GM23338 (cell line): ENCODE results near the gene ABCG8. TPM values are rescaled to one million over a fixed set of nuclear protein-coding genes. Genes with fewer than 3 reads are reported as not detected.

Experiments
- ATAC-seq: fragments of 200-7000 bp; cut with Tn5 transposase; 3 replicates; pipeline ENCODE4 v1.9.1; 2020
- DNase-seq: peaks from one replicate; pipeline ENCODE4 v3.0.0-alpha.2; 2015; ENCODE audit warnings: low spot score
- H2AFZ ChIP-seq: fragments of 200-600 bp; sonication (generic); 2 replicates; pipeline ENCODE4 v1.8.0; 2016; ENCODE audit warnings: antibody characterized with exemption, mild to moderate bottlenecking, moderate library complexity
- H3F3A ChIP-seq: fragments of 200-600 bp; sonication (generic); replicated peaks from 2 replicates; pipeline ENCODE4 v1.8.0; 2017; ENCODE audit warnings: antibody characterized with exemption, mixed run types, low read depth
- H3K27ac ChIP-seq: fragments of 200-600 bp; sonication (generic); 2 replicates; pipeline ENCODE4 v1.6.1; 2016; ENCODE audit warnings: low read depth
- H3K27me3 ChIP-seq: fragments of 200-600 bp; sonication (generic); 2 replicates; pipeline ENCODE4 v1.8.0; 2016; ENCODE audit warnings: mild to moderate bottlenecking, mixed run types, moderate library complexity; ENCODE audit not compliant: insufficient read depth
- H3K36me3 ChIP-seq: fragments of 200-600 bp; sonication (generic); 2 replicates; pipeline ENCODE4 v1.8.0; 2016; ENCODE audit warnings: mild to moderate bottlenecking; ENCODE audit not compliant: insufficient read depth
- H3K4me1 ChIP-seq: fragments of 200-600 bp; sonication (generic); 2 replicates; pipeline ENCODE4 v1.8.0; 2016; ENCODE audit warnings: mild to moderate bottlenecking, moderate library complexity; ENCODE audit not compliant: insufficient read depth
- H3K4me2 ChIP-seq: fragments of 200-600 bp; sonication (generic); 2 replicates; pipeline ENCODE4 v1.7.1; 2017; ENCODE audit warnings: mixed run types
- H3K4me3 ChIP-seq: fragments of 200-600 bp; sonication (generic); 2 replicates; pipeline ENCODE4 v1.6.1; 2016; ENCODE audit warnings: mixed run types
- H3K79me2 ChIP-seq: fragments of 200-600 bp; sonication (generic); replicated peaks from 2 replicates; pipeline ENCODE4 v1.8.0; 2017; ENCODE audit warnings: mild to moderate bottlenecking; ENCODE audit not compliant: insufficient read depth
- H3K9me2 ChIP-seq: fragments of 200-600 bp; sonication (generic); 2 replicates; pipeline ENCODE4 v1.8.0; 2017; ENCODE audit not compliant: insufficient read depth
- H4K20me1 ChIP-seq: fragments of 200-600 bp; sonication (generic); replicated peaks from 2 replicates; pipeline ENCODE4 v1.8.0; 2017; ENCODE audit warnings: mild to moderate bottlenecking; ENCODE audit not compliant: insufficient read depth
- H3K27ac Mint-ChIP-seq: 2 replicates; pipeline ENCODE4 v1.8.0; 2020; ENCODE audit warnings: inconsistent platforms, mild to moderate bottlenecking, moderate library complexity, mixed read lengths
- H3K27me3 Mint-ChIP-seq: 3 replicates; pipeline ENCODE4 v1.8.0; 2022; ENCODE audit warnings: low read depth, mild to moderate bottlenecking, moderate library complexity, mixed read lengths, inconsistent platforms; ENCODE audit not compliant: insufficient read depth, poor library complexity
- H3K36me3 Mint-ChIP-seq: 3 replicates; pipeline ENCODE4 v1.8.0; 2021; ENCODE audit warnings: low read depth, mild to moderate bottlenecking, inconsistent platforms, moderate library complexity, mixed read lengths
- H3K4me1 Mint-ChIP-seq: 3 replicates; pipeline ENCODE4 v1.8.0; 2020; ENCODE audit warnings: mild to moderate bottlenecking, inconsistent platforms, mixed read lengths
- H3K4me3 Mint-ChIP-seq: 3 replicates; pipeline ENCODE4 v1.8.0; 2021; ENCODE audit warnings: moderate library complexity, mild to moderate bottlenecking, inconsistent platforms, mixed read lengths
- H3K9me3 Mint-ChIP-seq: 3 replicates; pipeline ENCODE4 v1.8.0; 2020; ENCODE audit warnings: moderate library complexity, mild to moderate bottlenecking, inconsistent platforms, mixed read lengths
- CREB1 ChIP-seq: fragments of 250-450 bp; sonication (Bioruptor Pico); IDR thresholded peaks from 2 replicates; pipeline ENCODE4 v1.5.0; 2020; ENCODE audit warnings: low read depth, mild to moderate bottlenecking, moderate library complexity
- CTCF ChIP-seq, 2 experiments: fragments of 200-600 bp in 1 of 2; sonication (generic) in 1 of 2; conservative IDR thresholded peaks; 2 replicates each; pipeline versions ENCODE4 v1.5.1 to v1.6.1; 2016 to 2017; ENCODE audit warnings: antibody characterized with exemption in 2 of 2, low read depth in 2 of 2, mild to moderate bottlenecking in 2 of 2, moderate library complexity in 1 of 2
- EZH2 ChIP-seq: fragments of 200-600 bp; sonication (generic); IDR thresholded peaks from one replicate; pipeline ENCODE4 v1.8.0; 2017; ENCODE audit warnings: antibody characterized with exemption, mild to moderate bottlenecking, low read depth; ENCODE audit not compliant: unreplicated experiment
- EZH2phosphoT487 ChIP-seq: fragments of 200-600 bp; sonication (generic); IDR thresholded peaks from one replicate; pipeline ENCODE4 v1.8.1; 2018; ENCODE audit warnings: antibody characterized with exemption; ENCODE audit not compliant: unreplicated experiment
- JUNB ChIP-seq: IDR thresholded peaks from one replicate; pipeline ENCODE4 v1.6.1; 2016; ENCODE audit warnings: antibody characterized with exemption; ENCODE audit not compliant: unreplicated experiment
- NANOG ChIP-seq: IDR thresholded peaks from 2 replicates; pipeline ENCODE4 v1.6.1; 2016; ENCODE audit warnings: antibody characterized with exemption, borderline replicate concordance
- STAT1 ChIP-seq: IDR thresholded peaks from one replicate; pipeline ENCODE4 v1.6.1; 2016; ENCODE audit warnings: antibody characterized with exemption; ENCODE audit not compliant: unreplicated experiment
- ZNF114 ChIP-seq: fragments of 250-450 bp; sonication (Bioruptor Pico); IDR thresholded peaks from 2 replicates; pipeline ENCODE4 v1.5.0; 2020; ENCODE audit warnings: mild to moderate bottlenecking, moderate library complexity
- ZNF331 ChIP-seq: fragments of 250-450 bp; sonication (Bioruptor Pico); IDR thresholded peaks from 2 replicates; pipeline ENCODE4 v1.5.0; 2020; ENCODE audit warnings: low read depth, mild to moderate bottlenecking, moderate library complexity
- ZNF462 ChIP-seq: fragments of 250-450 bp; sonication (Bioruptor Pico); IDR thresholded peaks from 2 replicates; pipeline ENCODE4 v1.5.0; 2020; ENCODE audit warnings: mild to moderate bottlenecking, moderate library complexity
- polyA plus RNA-seq: library from polyadenylated mRNA; unstranded; fragments of >200 nt; fragmentation: Nextera tagmentation; extraction: Ambion mirVana; gene quantifications from 2 replicates; pipeline ENCODE4 v1.2.1, GENCODE V29; 2016
- total RNA-seq: library from RNA; depleted of rRNA; stranded (reverse); fragments of >200 nt; shearing (Covaris generic); gene quantifications from 2 replicates; pipeline ENCODE4 v1.2.3, GENCODE V29; 2014

Gene ABCG8
- total and polyA plus RNA-seq, 2 experiments from 2014 or later, result 0.19 to 0.35 TPM

GRCh38 chr2:43840965-43841364 lies 2.2 kb downstream of the ABCG8 start (continued):
- TF ChIP-seq ZNF462 (CRISPR knock-in tag) (no peak), JUNB (no peak), ZNF331 (no peak), NANOG (no peak)

- H3K27me3 Mint-ChIP-seq, result peaks cover 6% of the 10 kb centered on the region
- H3K79me2 ChIP-seq, result no peaks in the 10 kb centered on the region
- DNase-seq, result no peak
- H3K9me3 Mint-ChIP-seq, result no peaks in the 10 kb centered on the region
- H3K27me3 ChIP-seq, result no peaks in the 10 kb centered on the region
- no peak overlapping the region for H3K27ac Mint-ChIP-seq
- no peak overlapping the region for H3K4me2 ChIP-seq
- no peaks in the 10 kb centered on the region for H4K20me1 ChIP-seq
- no peaks in the 10 kb centered on the region for H3F3A ChIP-seq
- no peaks in the 10 kb centered on the region for H3K36me3 Mint-ChIP-seq
- no peak overlapping the region for H3K4me3 ChIP-seq
- no peaks in the 10 kb centered on the region; the same call in 1 of the 2 replicates for H3K4me1 ChIP-seq
- no peak for ATAC-seq
- H3K36me3 ChIP-seq, result no peaks in the 10 kb centered on the region
- 0 out of 2 replicates have a peak, but pooled peaks cover 5% of the 10 kb centered on the region for H3K9me2 ChIP-seq
- peak overlapping the region; percentile 52; the same call in 1 of the 2 replicates for H2AFZ ChIP-seq
- no peak overlapping the region for H3K27ac ChIP-seq
- peaks cover 15% of the 10 kb centered on the region for H3K4me1 Mint-ChIP-seq
- no peak overlapping the region for H3K4me3 Mint-ChIP-seq
- no peak for TF ChIP-seq ZNF114 (CRISPR knock-in tag)
- no peak for TF ChIP-seq EZH2phosphoT487
- TF ChIP-seq JUNB, result no peak
- TF ChIP-seq CREB1 (CRISPR knock-in tag), result no peak
- no peak for TF ChIP-seq EZH2
- no peak for TF ChIP-seq STAT1
- no peak for TF ChIP-seq CTCF (conservative IDR thresholded peaks at IDR 0.05; ENCODE audit: low read depth in 2 of 2)
Measured at GRCh38 chr2:43841949-43842865, 3.4 kb downstream of the ABCG8 start.
